ENCODE measurements around the gene EDDM13. TPM values are rescaled to one million over a fixed set of nuclear protein-coding genes. Genes with fewer than 3 reads are reported as not detected.

EDDM13 gene
- total RNA-seq, 1 experiment from 2014 or later, result not detected

DNA sequence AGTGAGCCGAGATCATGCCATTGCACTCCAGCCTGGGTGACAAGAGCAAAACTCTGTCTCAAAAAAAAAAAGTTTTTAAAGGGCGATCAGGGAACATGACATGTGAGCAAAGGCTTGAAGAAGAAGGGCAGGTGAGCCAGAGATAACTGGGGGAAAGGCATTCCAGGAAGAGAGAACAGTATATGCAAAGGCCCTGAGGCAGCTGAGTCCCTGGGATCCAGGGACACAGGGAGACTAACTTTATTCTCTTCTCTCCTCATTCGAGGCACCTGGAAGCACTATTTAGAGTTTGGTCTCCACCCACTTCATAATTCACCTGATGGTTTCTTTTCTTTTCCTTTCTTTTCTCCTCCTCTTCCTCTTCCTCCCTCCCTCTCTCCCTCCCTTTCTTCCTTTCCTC is 24.5 kb downstream of the EDDM13 start:
- no peaks in the 10 kb centered on the region for H3K4me1 Mint-ChIP-seq (ENCODE audit: low read depth, unreplicated experiment)
- ChIA-PET POLR2A (no interaction called here), CTCF (no interaction called here)
- Histone ChIP-seq H3K4me1 (no peaks in the 10 kb centered on the region), H3K27me3 (replicated peaks; ENCODE audit: control insufficient read depth, insufficient read depth, low read length) (no peaks in the 10 kb centered on the region), H3K36me3 (ENCODE audit: control insufficient read depth, insufficient read depth, low read length) (no peaks in the 10 kb centered on the region), H3K9me3 (no peaks in the 10 kb centered on the region), H3K4me3 (ENCODE audit: low read depth, low read length) (no peak overlapping the region)
- H3K27me3 Mint-ChIP-seq (ENCODE audit: insufficient read depth, unreplicated experiment), result no peaks in the 10 kb centered on the region
- no peaks in the 10 kb centered on the region for H3K9me3 Mint-ChIP-seq (ENCODE audit: unreplicated experiment)
- no peak for DNase-seq
- no TSS peak for BruUV-seq (replicated peaks)
- TF ChIP-seq, protein P1, sequence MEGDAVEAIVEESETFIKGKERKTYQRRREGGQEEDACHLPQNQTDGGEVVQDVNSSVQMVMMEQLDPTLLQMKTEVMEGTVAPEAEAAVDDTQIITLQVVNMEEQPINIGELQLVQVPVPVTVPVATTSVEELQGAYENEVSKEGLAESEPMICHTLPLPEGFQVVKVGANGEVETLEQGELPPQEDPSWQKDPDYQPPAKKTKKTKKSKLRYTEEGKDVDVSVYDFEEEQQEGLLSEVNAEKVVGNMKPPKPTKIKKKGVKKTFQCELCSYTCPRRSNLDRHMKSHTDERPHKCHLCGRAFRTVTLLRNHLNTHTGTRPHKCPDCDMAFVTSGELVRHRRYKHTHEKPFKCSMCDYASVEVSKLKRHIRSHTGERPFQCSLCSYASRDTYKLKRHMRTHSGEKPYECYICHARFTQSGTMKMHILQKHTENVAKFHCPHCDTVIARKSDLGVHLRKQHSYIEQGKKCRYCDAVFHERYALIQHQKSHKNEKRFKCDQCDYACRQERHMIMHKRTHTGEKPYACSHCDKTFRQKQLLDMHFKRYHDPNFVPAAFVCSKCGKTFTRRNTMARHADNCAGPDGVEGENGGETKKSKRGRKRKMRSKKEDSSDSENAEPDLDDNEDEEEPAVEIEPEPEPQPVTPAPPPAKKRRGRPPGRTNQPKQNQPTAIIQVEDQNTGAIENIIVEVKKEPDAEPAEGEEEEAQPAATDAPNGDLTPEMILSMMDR (IDR thresholded peaks at IDR 0.05; ENCODE audit: insufficient read depth in 1 of 2, low read depth in 1 of 2, low read length in 1 of 2, severe bottlenecking in 1 of 2, unreplicated experiment in 1 of 2), result no peak
- H3K4me3 Mint-ChIP-seq (ENCODE audit: unreplicated experiment), result no peak overlapping the region
- no peak overlapping the region for H3K27ac Mint-ChIP-seq (ENCODE audit: unreplicated experiment)
- peaks cover 7% of the 10 kb centered on the region for H3K36me3 Mint-ChIP-seq (ENCODE audit: insufficient read depth, unreplicated experiment)
- intact Hi-C loops (cut with micrococcal nuclease; ENCODE audit: unreplicated experiment), result no loop called here

DNA sequence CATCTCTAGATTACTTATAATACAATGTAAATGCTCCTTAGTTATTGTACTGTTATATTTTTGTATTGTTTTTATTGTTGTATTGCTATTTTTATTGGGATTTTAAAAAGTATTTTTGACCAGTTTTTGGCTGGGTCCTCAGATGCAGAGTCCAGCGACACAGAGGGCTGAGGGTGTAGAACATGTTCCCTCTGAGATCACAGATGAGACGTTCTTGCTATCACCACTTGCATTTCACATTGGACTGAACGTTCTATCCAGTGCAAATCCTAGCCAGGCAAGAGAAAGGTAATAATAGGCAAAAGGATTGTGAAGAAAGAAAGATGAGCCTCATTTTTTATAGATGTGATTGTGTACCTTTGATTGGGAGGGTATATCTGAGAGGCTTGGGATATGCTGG is 27.1 kb downstream of the EDDM13 start:
- H3K27ac Mint-ChIP-seq (ENCODE audit: unreplicated experiment), result no peak overlapping the region
- POLR2A ChIA-PET, result no interaction called here

DNA sequence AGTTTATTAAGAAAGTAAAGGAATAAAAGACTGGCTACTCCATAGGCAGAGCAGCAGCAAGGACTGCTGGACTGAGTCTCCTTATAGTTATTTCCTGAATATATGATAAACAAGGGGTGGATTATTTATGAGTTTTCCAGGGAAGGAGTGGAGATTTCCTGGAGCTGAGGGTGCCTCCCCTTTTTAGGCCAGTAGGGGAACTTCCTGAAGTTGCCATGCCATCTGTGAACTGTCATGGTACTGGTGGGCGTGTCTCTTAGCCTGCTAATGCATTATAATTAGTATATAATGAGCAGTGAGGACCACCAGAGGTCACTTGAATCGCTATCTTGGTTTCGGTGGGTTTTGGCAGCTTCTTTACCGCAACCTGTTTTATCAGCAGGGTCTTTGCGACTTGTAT is 28.6 kb downstream of the EDDM13 start:
- H3K9me3 ChIP-seq, result no peaks in the 10 kb centered on the region
- TF ChIP-seq, protein P1 (IDR thresholded peaks at IDR 0.05; ENCODE audit: insufficient read depth in 1 of 2, low read depth in 1 of 2, low read length in 1 of 2, severe bottlenecking in 1 of 2, unreplicated experiment in 1 of 2), result no peak
- H3K27me3 ChIP-seq (replicated peaks; ENCODE audit: control insufficient read depth, insufficient read depth, low read length), result no peaks in the 10 kb centered on the region
- no peaks in the 10 kb centered on the region for H3K4me1 Mint-ChIP-seq (ENCODE audit: low read depth, unreplicated experiment)
- ChIA-PET CTCF (no interaction called here), POLR2A (no interaction called here)
- no peaks in the 10 kb centered on the region for H3K36me3 Mint-ChIP-seq (ENCODE audit: insufficient read depth, unreplicated experiment)
- no peak overlapping the region for H3K27ac Mint-ChIP-seq (ENCODE audit: unreplicated experiment)
- intact Hi-C loops (cut with micrococcal nuclease; ENCODE audit: unreplicated experiment), result no loop called here
- no peaks in the 10 kb centered on the region for H3K36me3 ChIP-seq (ENCODE audit: control insufficient read depth, insufficient read depth, low read length)
- no peak overlapping the region for H3K4me3 ChIP-seq (ENCODE audit: low read depth, low read length)
- BruUV-seq (replicated peaks), result no TSS peak
- H3K27me3 Mint-ChIP-seq (ENCODE audit: insufficient read depth, unreplicated experiment), result no peaks in the 10 kb centered on the region
- no peaks in the 10 kb centered on the region for H3K9me3 Mint-ChIP-seq (ENCODE audit: unreplicated experiment)
- no peaks in the 10 kb centered on the region for H3K4me1 ChIP-seq
- H3K4me3 Mint-ChIP-seq (ENCODE audit: unreplicated experiment), result no peak overlapping the region
- no peak for DNase-seq

More for the DNA sequence above, 27.1 kb downstream of the EDDM13 start:
- H3K4me1 ChIP-seq, result no peaks in the 10 kb centered on the region
- H3K9me3 ChIP-seq, result no peaks in the 10 kb centered on the region
- TF ChIP-seq, protein P1 (IDR thresholded peaks at IDR 0.05; ENCODE audit: insufficient read depth in 1 of 2, low read depth in 1 of 2, low read length in 1 of 2, severe bottlenecking in 1 of 2, unreplicated experiment in 1 of 2), result no peak
- intact Hi-C loops (cut with micrococcal nuclease; ENCODE audit: unreplicated experiment), result no loop called here
- no peaks in the 10 kb centered on the region for H3K9me3 Mint-ChIP-seq (ENCODE audit: unreplicated experiment)
- no peaks in the 10 kb centered on the region for H3K36me3 ChIP-seq (ENCODE audit: control insufficient read depth, insufficient read depth, low read length)
- CTCF ChIA-PET, result no interaction called here
- no TSS peak for BruUV-seq (replicated peaks)
- H3K4me3 Mint-ChIP-seq (ENCODE audit: unreplicated experiment), result no peak overlapping the region
- H3K36me3 Mint-ChIP-seq (ENCODE audit: insufficient read depth, unreplicated experiment), result no peaks in the 10 kb centered on the region
- no peaks in the 10 kb centered on the region for H3K4me1 Mint-ChIP-seq (ENCODE audit: low read depth, unreplicated experiment)
- DNase-seq, result no peak
- H3K4me3 ChIP-seq (ENCODE audit: low read depth, low read length), result no peak overlapping the region
- H3K27me3 ChIP-seq (replicated peaks; ENCODE audit: control insufficient read depth, insufficient read depth, low read length), result no peaks in the 10 kb centered on the region
- H3K27me3 Mint-ChIP-seq (ENCODE audit: insufficient read depth, unreplicated experiment), result no peaks in the 10 kb centered on the region
